22Rv1 (cell line): ENCODE results near the gene LTF.

Source experiments
- CTCF ChIP-seq: fragments of 450-650 bp; IDR thresholded peaks from 2 replicates; pipeline ENCODE4 v1.5.1; 2017; ENCODE audit warnings: mild to moderate bottlenecking
- ZFX ChIP-seq: fragments of 450-650 bp; IDR thresholded peaks from 2 replicates; pipeline ENCODE4 v1.6.1; 2017; ENCODE audit warnings: antibody characterized with exemption, borderline replicate concordance

GRCh38 chr3:46467562-46467961 lies 2.9 kb upstream of the LTF start:
- TF ChIP-seq CTCF (no peak), ZFX (no peak)
